Astrocyte (in vitro differentiated cells and primary cell): Measurements from ENCODE around the gene EXOSC3. TPM values are rescaled to one million over a fixed set of nuclear protein-coding genes. Genes with fewer than 3 reads are reported as not detected.
"Not testable (repeated sequence)": the region's sequence is repeated elsewhere in the genome, so short reads cannot be mapped to it uniquely, and the experiment has no call there.

Source experiments
- DNase-seq: peaks from one replicate; pipeline ENCODE4 v3.0.0-alpha.2; 2010; ENCODE audit warnings: low read depth
- FAIRE-seq: peaks from 2 replicates; lab custom pipeline; 2011; peaks lifted over from hg19 to GRCh38; lab: Jason Lieb, UNC
- H2AFZ ChIP-seq: 2 replicates; pipeline ENCODE4 v1.6.0; 2012; ENCODE audit warnings: low read depth, low read length, inconsistent platforms
- H3K27ac ChIP-seq: 2 replicates; pipeline ENCODE4 v1.5.1; 2011; ENCODE audit warnings: low read depth, low read length, inconsistent platforms
- H3K27me3 ChIP-seq: 2 replicates; pipeline ENCODE4 v1.6.0; 2011; ENCODE audit warnings: low read length, inconsistent platforms; ENCODE audit not compliant: insufficient read depth
- H3K36me3 ChIP-seq: 2 replicates; pipeline ENCODE4 v1.5.1; 2011; ENCODE audit warnings: low read length, inconsistent platforms; ENCODE audit not compliant: insufficient read depth
- H3K4me1 ChIP-seq: 2 replicates; pipeline ENCODE4 v1.5.1; 2011; ENCODE audit warnings: low read length, inconsistent platforms; ENCODE audit not compliant: insufficient read depth
- H3K4me2 ChIP-seq: 2 replicates; pipeline ENCODE4 v1.6.0; 2012; ENCODE audit warnings: low read length, inconsistent platforms
- H3K4me3 ChIP-seq: 2 replicates; pipeline ENCODE4 v1.5.1; 2011; ENCODE audit warnings: low read depth, mild to moderate bottlenecking, low read length, inconsistent platforms; ENCODE audit not compliant: insufficient read depth
- H3K79me2 ChIP-seq: 2 replicates; pipeline ENCODE4 v1.6.0; 2012; ENCODE audit warnings: mild to moderate bottlenecking, low read length, inconsistent platforms; ENCODE audit not compliant: insufficient read depth
- H3K9ac ChIP-seq: 2 replicates; pipeline ENCODE4 v1.6.0; 2012; ENCODE audit warnings: mild to moderate bottlenecking, low read length, inconsistent platforms
- H3K9me3 ChIP-seq: 2 replicates; pipeline ENCODE4 v1.5.1; 2012; ENCODE audit warnings: low read depth, mild to moderate bottlenecking, low read length, inconsistent platforms; ENCODE audit not compliant: insufficient read depth
- H4K20me1 ChIP-seq: 2 replicates; pipeline ENCODE4 v1.6.0; 2012; ENCODE audit warnings: low read length, inconsistent platforms; ENCODE audit not compliant: insufficient read depth
- H3K27ac Mint-ChIP-seq: one replicate; pipeline ENCODE4 v1.8.0; 2021; ENCODE audit warnings: mild to moderate bottlenecking, mixed read lengths; ENCODE audit not compliant: unreplicated experiment
- H3K27me3 Mint-ChIP-seq: one replicate; pipeline ENCODE4 v1.8.0; 2021; ENCODE audit warnings: low read depth, mixed read lengths; ENCODE audit not compliant: unreplicated experiment
- H3K36me3 Mint-ChIP-seq: one replicate; pipeline ENCODE4 v1.8.0; 2021; ENCODE audit warnings: low read depth, mixed read lengths; ENCODE audit not compliant: unreplicated experiment
- H3K4me1 Mint-ChIP-seq: one replicate; pipeline ENCODE4 v1.8.0; 2021; ENCODE audit warnings: low read depth, mixed read lengths; ENCODE audit not compliant: unreplicated experiment
- H3K4me3 Mint-ChIP-seq: one replicate; pipeline ENCODE4 v1.8.0; 2021; ENCODE audit warnings: mild to moderate bottlenecking, moderate library complexity, mixed read lengths; ENCODE audit not compliant: unreplicated experiment
- H3K9me3 Mint-ChIP-seq: one replicate; pipeline ENCODE4 v1.8.0; 2021; ENCODE audit warnings: mild to moderate bottlenecking, mixed read lengths; ENCODE audit not compliant: unreplicated experiment
- EZH2 ChIP-seq: IDR thresholded peaks from 2 replicates; pipeline ENCODE4 v1.6.1; 2012; ENCODE audit warnings: mild to moderate bottlenecking, low read length, inconsistent platforms; ENCODE audit not compliant: insufficient read depth
- total RNA-seq: library from RNA; stranded (reverse); gene quantifications from 2 replicates; pipeline ENCODE4 v1.2.1, GENCODE V29; 2021
- TF ChIP-seq, protein P1 (sequence below): IDR thresholded peaks from 2 replicates; pipeline ENCODE4 v1.5.1; 2011; ENCODE audit warnings: low read depth, mild to moderate bottlenecking, inconsistent platforms, low read length, moderate library complexity; ENCODE audit not compliant: insufficient read depth

Gene EXOSC3
- total RNA-seq, 1 donor from 2014 or later = 30.7 TPM

GRCh38 chr9:37775216-37775919, 9.5 kb downstream of the EXOSC3 start:
- FAIRE-seq = no peak

GRCh38 chr9:37769995-37770394, 14.9 kb downstream of the EXOSC3 start:
- no peaks in the 10 kb centered on the region for H3K4me1 ChIP-seq
- H3K4me3 Mint-ChIP-seq = no peak overlapping the region
- FAIRE-seq (no peak), DNase-seq (no peak)
- H3K27ac Mint-ChIP-seq = no peak overlapping the region
- no peaks in the 10 kb centered on the region for H3K79me2 ChIP-seq
- H3K9me3 Mint-ChIP-seq = peaks cover 4% of the 10 kb centered on the region
- no peaks in the 10 kb centered on the region for H3K27me3 ChIP-seq
- TF ChIP-seq, protein P1, sequence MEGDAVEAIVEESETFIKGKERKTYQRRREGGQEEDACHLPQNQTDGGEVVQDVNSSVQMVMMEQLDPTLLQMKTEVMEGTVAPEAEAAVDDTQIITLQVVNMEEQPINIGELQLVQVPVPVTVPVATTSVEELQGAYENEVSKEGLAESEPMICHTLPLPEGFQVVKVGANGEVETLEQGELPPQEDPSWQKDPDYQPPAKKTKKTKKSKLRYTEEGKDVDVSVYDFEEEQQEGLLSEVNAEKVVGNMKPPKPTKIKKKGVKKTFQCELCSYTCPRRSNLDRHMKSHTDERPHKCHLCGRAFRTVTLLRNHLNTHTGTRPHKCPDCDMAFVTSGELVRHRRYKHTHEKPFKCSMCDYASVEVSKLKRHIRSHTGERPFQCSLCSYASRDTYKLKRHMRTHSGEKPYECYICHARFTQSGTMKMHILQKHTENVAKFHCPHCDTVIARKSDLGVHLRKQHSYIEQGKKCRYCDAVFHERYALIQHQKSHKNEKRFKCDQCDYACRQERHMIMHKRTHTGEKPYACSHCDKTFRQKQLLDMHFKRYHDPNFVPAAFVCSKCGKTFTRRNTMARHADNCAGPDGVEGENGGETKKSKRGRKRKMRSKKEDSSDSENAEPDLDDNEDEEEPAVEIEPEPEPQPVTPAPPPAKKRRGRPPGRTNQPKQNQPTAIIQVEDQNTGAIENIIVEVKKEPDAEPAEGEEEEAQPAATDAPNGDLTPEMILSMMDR = no peak
- TF ChIP-seq EZH2 = no peak
- peaks cover 5% of the 10 kb centered on the region for H4K20me1 ChIP-seq
- no peak overlapping the region for H3K27ac ChIP-seq
- H2AFZ ChIP-seq = no peak overlapping the region
- no peaks in the 10 kb centered on the region for H3K4me1 Mint-ChIP-seq
- H3K36me3 ChIP-seq = peaks cover 6% of the 10 kb centered on the region
- H3K4me3 ChIP-seq = no peak overlapping the region
- H3K36me3 Mint-ChIP-seq = peaks cover 5% of the 10 kb centered on the region
- H3K4me2 ChIP-seq = no peak overlapping the region
- no peaks in the 10 kb centered on the region for H3K27me3 Mint-ChIP-seq
- H3K9ac ChIP-seq = no peak overlapping the region
- H3K9me3 ChIP-seq = no peaks in the 10 kb centered on the region

More at GRCh38 chr9:37775216-37775919, 9.5 kb downstream of the EXOSC3 start:
- H3K4me3 Mint-ChIP-seq = no peak overlapping the region
- H3K36me3 Mint-ChIP-seq = peaks cover 3% of the 10 kb centered on the region
- H3K4me1 Mint-ChIP-seq = no peaks in the 10 kb centered on the region
- Histone ChIP-seq H3K36me3 (peaks cover 33% of the 10 kb centered on the region), H4K20me1 (peaks cover 16% of the 10 kb centered on the region), H3K27ac (no peak overlapping the region), H3K9me3 (no peaks in the 10 kb centered on the region), H3K9ac (no peak overlapping the region), H3K4me3 (no peak overlapping the region), H3K79me2 (no peaks in the 10 kb centered on the region), H3K27me3 (no peaks in the 10 kb centered on the region), H2AFZ (no peak overlapping the region), H3K4me1 (peaks cover 3% of the 10 kb centered on the region), H3K4me2 (no peak overlapping the region)
- DNase-seq = no peak
- no peak overlapping the region for H3K27ac Mint-ChIP-seq
- no peaks in the 10 kb centered on the region for H3K9me3 Mint-ChIP-seq
- no peak for TF ChIP-seq EZH2
- TF ChIP-seq, protein P1 = no peak
- H3K27me3 Mint-ChIP-seq = no peaks in the 10 kb centered on the region

GRCh38 chr9:37769306-37769705, 15.6 kb downstream of the EXOSC3 start:
- Mint-ChIP-seq H3K36me3 (peaks cover 9% of the 10 kb centered on the region), H3K27ac (no peak overlapping the region), H3K4me1 (no peaks in the 10 kb centered on the region), H3K27me3 (no peaks in the 10 kb centered on the region), H3K9me3 (peaks cover 4% of the 10 kb centered on the region), H3K4me3 (no peak overlapping the region)
- Histone ChIP-seq H3K27me3 (no peaks in the 10 kb centered on the region), H3K4me1 (no peaks in the 10 kb centered on the region), H3K9ac (no peak overlapping the region), H3K79me2 (no peaks in the 10 kb centered on the region), H4K20me1 (no peaks in the 10 kb centered on the region), H3K4me3 (no peak overlapping the region), H3K27ac (no peak overlapping the region), H2AFZ (no peak overlapping the region), H3K9me3 (no peaks in the 10 kb centered on the region), H3K36me3 (peaks cover 6% of the 10 kb centered on the region), H3K4me2 (no peak overlapping the region)
- no peak for TF ChIP-seq EZH2
- TF ChIP-seq, protein P1 = no peak
- DNase-seq (no peak), FAIRE-seq (no peak)

- H3K4me3 ChIP-seq, H3K4me2 ChIP-seq, H3K27ac ChIP-seq, H3K9me3 ChIP-seq, H3K27me3 ChIP-seq, H3K9me3 Mint-ChIP-seq, H3K4me3 Mint-ChIP-seq, H3K27ac Mint-ChIP-seq, H3K27me3 Mint-ChIP-seq, H2AFZ ChIP-seq, FAIRE-seq, H3K36me3 ChIP-seq, H3K9ac ChIP-seq, H3K79me2 ChIP-seq, DNase-seq, H4K20me1 ChIP-seq: not testable (repeated sequence)
- Mint-ChIP-seq H3K36me3 (peaks cover 11% of the 10 kb centered on the region), H3K4me1 (peaks cover 16% of the 10 kb centered on the region)
- H3K4me1 ChIP-seq = peaks cover 12% of the 10 kb centered on the region
Observed at GRCh38 chr9:37765263-37765662, 19.6 kb downstream of the EXOSC3 start.
